ENCODE measurements around the gene PDE6G.
"Not testable (repeated sequence)": the region's sequence is repeated elsewhere in the genome, so short reads cannot be mapped to it uniquely, and the experiment has no call there.

Gene PDE6G

GRCh38 chr17:81621494-81622130 lies 34.7 kb downstream of the PDE6G start:
- no peak for DNase-seq

GRCh38 chr17:81618307-81618706 lies 38.0 kb downstream of the PDE6G start:
- DNase-seq, result not testable (repeated sequence)

GRCh38 chr17:81616877-81617276 lies 39.5 kb downstream of the PDE6G start:
- DNase-seq, result no peak

GRCh38 chr17:81615401-81615930 lies 40.9 kb downstream of the PDE6G start:
- no peak for DNase-seq

- DNase-seq, result no peak
Measured at GRCh38 chr17:81612172-81612970, 44.0 kb downstream of the PDE6G start.

- no peak for DNase-seq
Measured at GRCh38 chr17:81609541-81610311, 46.6 kb downstream of the PDE6G start.

- no peak for DNase-seq
Measured at GRCh38 chr17:81608605-81609004, 47.7 kb downstream of the PDE6G start.

GRCh38 chr17:81608082-81608481 lies 48.3 kb downstream of the PDE6G start:
- DNase-seq, result no peak

- no peak for DNase-seq
Measured at GRCh38 chr17:81607431-81607830, 48.9 kb downstream of the PDE6G start.

GRCh38 chr17:81603846-81604610 lies 52.3 kb downstream of the PDE6G start:
- DNase-seq, result no peak

- DNase-seq, result peak; percentile 65 to 76
Measured at GRCh38 chr17:81601525-81602120, 54.7 kb downstream of the PDE6G start.

Data from NCI-H446 (cell line).